DND-41 (cell line): ENCODE data around the gene MARCOL.

Experiments used
- EZH2 ChIP-seq: IDR thresholded peaks from 3 replicates; pipeline ENCODE4 v1.6.1; 2012; ENCODE audit warnings: borderline replicate concordance, low read depth, mild to moderate bottlenecking, moderate library complexity, low read length, inconsistent platforms; ENCODE audit not compliant: severe bottlenecking
- TF ChIP-seq, protein P1 (sequence below): IDR thresholded peaks from 2 replicates; pipeline ENCODE4 v1.5.1; 2012; ENCODE audit warnings: borderline replicate concordance, low read length, moderate library complexity, mild to moderate bottlenecking; ENCODE audit not compliant: poor library complexity, severe bottlenecking; ENCODE audit errors: extremely low read depth

DNA sequence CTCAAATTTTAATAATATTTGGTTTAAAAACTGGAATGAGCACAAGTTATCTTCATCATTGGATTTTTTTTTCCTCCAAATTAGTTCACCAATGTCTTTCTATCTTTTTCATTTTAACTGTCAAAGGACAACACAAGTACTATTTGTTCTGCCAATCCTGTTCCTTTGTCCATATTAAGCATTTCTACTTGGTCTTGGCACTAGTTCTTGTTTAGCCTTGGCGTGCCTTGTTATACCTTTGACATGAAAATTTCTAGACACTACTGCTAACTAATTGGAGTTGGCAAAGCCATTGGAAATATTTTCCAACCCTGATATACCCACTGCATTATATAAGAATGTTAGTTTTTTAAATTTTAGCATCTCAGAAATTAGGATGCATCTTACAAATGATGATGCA, 31.7 kb upstream of the MARCOL start:
- no peak for TF ChIP-seq EZH2
- TF ChIP-seq, protein P1, sequence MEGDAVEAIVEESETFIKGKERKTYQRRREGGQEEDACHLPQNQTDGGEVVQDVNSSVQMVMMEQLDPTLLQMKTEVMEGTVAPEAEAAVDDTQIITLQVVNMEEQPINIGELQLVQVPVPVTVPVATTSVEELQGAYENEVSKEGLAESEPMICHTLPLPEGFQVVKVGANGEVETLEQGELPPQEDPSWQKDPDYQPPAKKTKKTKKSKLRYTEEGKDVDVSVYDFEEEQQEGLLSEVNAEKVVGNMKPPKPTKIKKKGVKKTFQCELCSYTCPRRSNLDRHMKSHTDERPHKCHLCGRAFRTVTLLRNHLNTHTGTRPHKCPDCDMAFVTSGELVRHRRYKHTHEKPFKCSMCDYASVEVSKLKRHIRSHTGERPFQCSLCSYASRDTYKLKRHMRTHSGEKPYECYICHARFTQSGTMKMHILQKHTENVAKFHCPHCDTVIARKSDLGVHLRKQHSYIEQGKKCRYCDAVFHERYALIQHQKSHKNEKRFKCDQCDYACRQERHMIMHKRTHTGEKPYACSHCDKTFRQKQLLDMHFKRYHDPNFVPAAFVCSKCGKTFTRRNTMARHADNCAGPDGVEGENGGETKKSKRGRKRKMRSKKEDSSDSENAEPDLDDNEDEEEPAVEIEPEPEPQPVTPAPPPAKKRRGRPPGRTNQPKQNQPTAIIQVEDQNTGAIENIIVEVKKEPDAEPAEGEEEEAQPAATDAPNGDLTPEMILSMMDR = no peak
